Erythroblast (primary cell): ENCODE measurements around the gene CLEC3B.

Experiments
- GATA1 ChIP-seq: IDR thresholded peaks from 2 replicates; pipeline ENCODE4 v1.6.1; 2011; ENCODE audit warnings: low read depth, mild to moderate bottlenecking, control low read depth, low read length, moderate library complexity
- POLR2A ChIP-seq: IDR thresholded peaks from 2 replicates; pipeline ENCODE4 v1.6.1; 2011; ENCODE audit warnings: mild to moderate bottlenecking, low read length

DNA sequence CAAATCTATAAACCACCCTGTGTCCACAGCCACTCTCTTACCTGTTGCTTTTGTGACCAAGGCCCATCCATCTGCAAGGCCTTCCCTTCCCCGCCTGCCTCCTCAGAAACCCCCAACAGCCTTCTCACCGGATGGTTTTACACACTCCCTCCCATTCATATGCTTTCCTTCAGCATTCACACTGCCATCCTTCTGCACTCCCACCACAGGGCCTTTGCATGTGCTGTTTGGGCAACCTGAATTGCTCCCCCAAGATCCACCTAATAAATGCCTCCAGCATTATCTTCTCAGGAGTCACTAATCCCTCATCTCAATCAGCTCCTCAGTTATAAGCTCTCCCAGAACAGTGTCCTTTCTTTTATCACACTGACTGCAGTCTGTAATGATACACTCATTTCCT is 6.0 kb downstream of the CLEC3B start:
- no peak for TF ChIP-seq POLR2A
- TF ChIP-seq GATA1: no peak
